HEK293 (cell line): ENCODE measurements around the gene LCN9.

Source experiments
- CTCF ChIA-PET: fragments of 350-600 bp; formaldehyde crosslinking; extraction: SDS; loops from one replicate; lab custom pipeline; 2021; ENCODE audit warnings: antibody characterized with exemption; lab: Yijun Ruan, JAX
- POLR2A ChIA-PET: fragments of 300-600 bp; formaldehyde crosslinking; extraction: SDS; loops from one replicate; lab custom pipeline; 2020; ENCODE audit warnings: antibody characterized with exemption, inconsistent platforms; lab: Yijun Ruan, JAX
- H3K27ac ChIP-seq: fragments of 200-500 bp; sonication (Bioruptor generic); 2 replicates; pipeline ENCODE4 v1.5.1; 2014; ENCODE audit warnings: low read depth, low read length, control low read depth, inconsistent platforms; ENCODE audit errors: extremely low read depth
- H3K36me3 ChIP-seq, 2 experiments: fragments of 200-500 bp in 1 of 2; sonication (Bioruptor generic) in 1 of 2; 1 replicate in 1 of 2; 2 replicates in 1 of 2; pipeline ENCODE4 v1.5.1; 2014 to 2017; ENCODE audit warnings: inconsistent platforms in 2 of 2, low read length in 2 of 2; ENCODE audit not compliant: control insufficient read depth in 2 of 2, insufficient read depth in 1 of 2
- H3K4me1 ChIP-seq: fragments of 200-500 bp; sonication (Bioruptor generic); 2 replicates; pipeline ENCODE4 v1.5.1; 2014; ENCODE audit warnings: mild to moderate bottlenecking, low read length, inconsistent platforms; ENCODE audit not compliant: control insufficient read depth, insufficient read depth
- H3K4me3 ChIP-seq: 2 replicates; pipeline ENCODE4 v1.5.1; 2011; ENCODE audit warnings: low read depth, mild to moderate bottlenecking, control low read depth, low read length, moderate library complexity
- H3K9me3 ChIP-seq: fragments of 200-500 bp; sonication (Bioruptor generic); 2 replicates; pipeline ENCODE4 v1.5.1; 2014; ENCODE audit warnings: low read depth, low read length, inconsistent platforms; ENCODE audit not compliant: control insufficient read depth, insufficient read depth
- HOXD13 ChIP-seq: sonication (generic); formaldehyde crosslinking; IDR thresholded peaks from 2 replicates; pipeline ENCODE4 v1.8.0; 2022; ENCODE audit warnings: missing genetic modification reagents, borderline replicate concordance
- KLF8 ChIP-seq: fragments of 450-650 bp; formaldehyde crosslinking; IDR thresholded peaks from 2 replicates; pipeline ENCODE4 v1.5.1; 2016; ENCODE audit warnings: missing biosample characterization, missing genetic modification characterization
- REPIN1 ChIP-seq: fragments of 450-650 bp; formaldehyde crosslinking; IDR thresholded peaks from 2 replicates; pipeline ENCODE4 v1.5.1; 2017; ENCODE audit warnings: missing biosample characterization, missing genetic modification characterization, low read depth
- SCRT2 ChIP-seq: fragments of 450-650 bp; formaldehyde crosslinking; IDR thresholded peaks from 2 replicates; pipeline ENCODE4 v1.5.1; 2016; ENCODE audit warnings: missing biosample characterization, missing genetic modification characterization
- WT1 ChIP-seq: fragments of 450-650 bp; formaldehyde crosslinking; IDR thresholded peaks from 2 replicates; pipeline ENCODE4 v1.5.1; 2016; ENCODE audit warnings: missing biosample characterization, missing genetic modification characterization
- YY1 ChIP-seq: fragments of 450-650 bp; formaldehyde crosslinking; IDR thresholded peaks from 2 replicates; pipeline ENCODE4 v1.5.1; 2018; ENCODE audit warnings: missing biosample characterization, missing genetic modification characterization
- ZBTB48 ChIP-seq: fragments of 450-650 bp; formaldehyde crosslinking; IDR thresholded peaks from 2 replicates; pipeline ENCODE4 v1.5.1; 2016; ENCODE audit warnings: missing biosample characterization, missing genetic modification characterization
- ZNF121 ChIP-seq: fragments of 450-650 bp; formaldehyde crosslinking; IDR thresholded peaks from 2 replicates; pipeline ENCODE4 v1.5.1; 2016; ENCODE audit warnings: missing biosample characterization, missing genetic modification characterization
- ZNF184 ChIP-seq: fragments of 450-650 bp; IDR thresholded peaks from 2 replicates; pipeline ENCODE4 v1.5.1; 2018; ENCODE audit warnings: missing biosample characterization, mild to moderate bottlenecking, missing genetic modification characterization
- ZNF23 ChIP-seq: fragments of 450-650 bp; formaldehyde crosslinking; IDR thresholded peaks from 2 replicates; pipeline ENCODE4 v1.5.1; 2016; ENCODE audit warnings: missing biosample characterization, missing genetic modification characterization, borderline replicate concordance
- ZNF24 ChIP-seq: fragments of 450-650 bp; formaldehyde crosslinking; IDR thresholded peaks from 2 replicates; pipeline ENCODE4 v1.5.1; 2016; ENCODE audit warnings: missing biosample characterization, missing genetic modification characterization
- ZNF621 ChIP-seq: fragments of 450-650 bp; formaldehyde crosslinking; IDR thresholded peaks from 2 replicates; pipeline ENCODE4 v1.5.1; 2017; ENCODE audit warnings: missing biosample characterization, missing genetic modification characterization
- ZNF624 ChIP-seq: fragments of 450-650 bp; formaldehyde crosslinking; IDR thresholded peaks from 2 replicates; pipeline ENCODE4 v1.5.1; 2017; ENCODE audit warnings: missing biosample characterization, missing genetic modification characterization
- ZNF664 ChIP-seq: fragments of 450-650 bp; formaldehyde crosslinking; IDR thresholded peaks from 2 replicates; pipeline ENCODE4 v1.5.1; 2016; ENCODE audit warnings: missing biosample characterization, missing genetic modification characterization
- TF ChIP-seq, protein P1 (sequence below): fragments of 450-650 bp; formaldehyde crosslinking; IDR thresholded peaks from 2 replicates; pipeline ENCODE4 v1.5.1; 2016; ENCODE audit warnings: missing biosample characterization, missing genetic modification characterization, borderline replicate concordance
- TF ChIP-seq, protein P2 (sequence below): fragments of 450-650 bp; formaldehyde crosslinking; IDR thresholded peaks from 2 replicates; pipeline ENCODE4 v1.5.1; 2016; ENCODE audit warnings: missing biosample characterization, missing genetic modification characterization
- TF ChIP-seq, protein P3 (sequence below): fragments of 450-650 bp; formaldehyde crosslinking; IDR thresholded peaks from 2 replicates; pipeline ENCODE4 v1.5.1; 2016; ENCODE audit warnings: missing biosample characterization, missing genetic modification characterization, low read depth
- TF ChIP-seq, protein P4 (sequence below): fragments of 450-650 bp; formaldehyde crosslinking; optimal IDR thresholded peaks from 2 replicates; pipeline ENCODE3; 2016; ENCODE audit warnings: missing biosample characterization, mild to moderate bottlenecking, missing genetic modification characterization

Gene LCN9

DNA sequence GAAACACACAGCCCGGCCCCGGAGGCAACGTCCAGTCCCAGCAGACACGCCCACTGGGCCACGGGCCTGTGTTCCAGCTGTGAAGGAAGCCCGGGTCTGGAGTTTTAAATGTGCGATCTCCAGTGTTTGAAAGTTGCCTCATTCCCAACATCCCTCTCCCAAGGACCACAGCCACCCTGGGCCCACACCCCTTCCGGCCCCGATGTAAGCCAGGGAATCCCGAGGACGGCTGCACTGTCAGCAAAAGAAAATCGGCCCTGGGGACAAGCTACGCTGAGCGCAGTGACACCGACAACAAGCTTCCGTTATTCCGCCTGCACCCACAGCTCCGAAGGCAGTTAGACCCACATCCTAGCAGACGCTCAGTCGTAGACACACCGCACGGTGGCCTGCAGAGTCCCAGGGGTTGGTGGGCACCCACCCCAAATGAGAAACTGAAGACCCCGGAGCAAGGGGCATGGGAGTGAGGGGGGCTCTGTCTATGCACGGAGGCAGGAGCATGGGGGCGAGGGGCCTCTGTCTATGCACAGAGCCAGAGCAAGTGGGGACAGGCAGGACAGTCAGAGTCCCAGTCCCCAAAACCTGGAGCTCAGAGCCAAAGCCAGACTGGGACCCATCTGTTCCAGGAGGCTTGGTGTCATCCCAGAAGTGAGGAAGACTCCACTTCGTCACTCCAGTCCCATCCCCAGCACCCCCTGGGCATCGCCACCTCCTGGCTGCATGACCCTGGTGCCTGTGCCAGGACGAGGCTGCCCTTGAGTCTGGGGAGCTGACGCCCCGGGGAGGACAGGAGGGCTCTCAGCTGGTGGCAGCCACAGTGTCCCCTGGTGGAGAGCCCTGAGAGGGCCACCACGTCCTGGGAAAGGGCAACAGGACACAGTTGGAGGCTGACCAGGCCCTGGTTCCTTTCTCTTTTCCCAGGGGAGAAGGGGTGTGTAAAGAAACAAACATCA, 47.2 kb upstream of the LCN9 start (continued):
- TF ChIP-seq KLF8 (tag by site-specific recombination) (no peak), ZBTB48 (no peak)
- TF ChIP-seq, protein P1, sequence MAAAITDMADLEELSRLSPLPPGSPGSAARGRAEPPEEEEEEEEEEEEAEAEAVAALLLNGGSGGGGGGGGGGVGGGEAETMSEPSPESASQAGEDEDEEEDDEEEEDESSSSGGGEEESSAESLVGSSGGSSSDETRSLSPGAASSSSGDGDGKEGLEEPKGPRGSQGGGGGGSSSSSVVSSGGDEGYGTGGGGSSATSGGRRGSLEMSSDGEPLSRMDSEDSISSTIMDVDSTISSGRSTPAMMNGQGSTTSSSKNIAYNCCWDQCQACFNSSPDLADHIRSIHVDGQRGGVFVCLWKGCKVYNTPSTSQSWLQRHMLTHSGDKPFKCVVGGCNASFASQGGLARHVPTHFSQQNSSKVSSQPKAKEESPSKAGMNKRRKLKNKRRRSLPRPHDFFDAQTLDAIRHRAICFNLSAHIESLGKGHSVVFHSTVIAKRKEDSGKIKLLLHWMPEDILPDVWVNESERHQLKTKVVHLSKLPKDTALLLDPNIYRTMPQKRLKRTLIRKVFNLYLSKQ (tag by site-specific recombination): no peak

DNA sequence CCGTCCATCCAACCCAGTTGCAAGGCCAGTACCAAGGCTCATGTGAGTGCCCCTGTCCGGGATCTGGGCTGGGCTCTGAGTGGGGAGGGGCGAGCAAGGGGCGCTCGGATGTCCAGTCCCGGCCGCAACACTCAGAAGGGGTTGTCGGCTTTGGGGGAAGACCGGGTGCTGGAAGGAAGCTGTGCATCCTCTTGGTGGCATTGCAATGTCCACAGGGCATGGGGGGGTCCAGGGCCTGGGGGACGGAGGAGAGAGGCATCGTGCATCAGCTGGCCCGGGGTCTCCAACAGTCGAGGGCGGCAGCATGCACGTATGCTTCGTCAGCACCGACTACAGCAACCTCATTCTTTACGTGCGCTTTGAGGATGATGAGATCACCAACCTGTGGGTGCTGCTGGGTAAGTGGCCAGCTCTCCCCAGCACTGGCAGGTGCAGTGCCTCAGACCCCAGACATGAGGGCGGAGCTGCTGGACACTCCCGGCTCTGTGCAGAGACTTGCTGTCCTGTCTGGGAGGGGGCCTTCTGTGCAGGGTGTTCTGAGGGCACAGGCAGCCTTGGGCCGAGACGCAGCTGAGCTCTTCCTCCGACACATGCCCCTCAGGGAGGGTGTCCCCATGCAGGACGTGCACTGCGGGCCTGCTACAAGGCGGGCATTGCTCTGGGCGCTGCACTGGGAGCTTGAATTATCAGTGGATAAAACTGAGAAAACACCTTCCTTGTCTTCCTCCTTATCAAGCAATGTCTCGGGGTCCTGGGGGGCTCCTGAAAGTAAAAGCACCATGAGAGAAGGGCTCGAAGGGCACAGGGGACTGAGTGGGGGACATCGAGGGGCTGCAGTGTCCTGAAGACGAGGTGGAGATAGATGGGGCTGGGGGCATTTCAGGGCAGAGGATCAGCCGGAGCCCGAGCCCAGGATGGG, 46.2 kb upstream of the LCN9 start:
- POLR2A ChIA-PET: no interaction called here
- TF ChIP-seq ZNF621 (tag by site-specific recombination) (no peak), SCRT2 (tag by site-specific recombination) (peak; percentile 53)
- TF ChIP-seq, all 188 proteins: peak for 1
- H3K36me3 ChIP-seq: no peaks in the 10 kb centered on the region
- H3K27ac ChIP-seq: no peak overlapping the region
- no peaks in the 10 kb centered on the region for H3K4me1 ChIP-seq
- no peaks in the 10 kb centered on the region for H3K9me3 ChIP-seq
- no peak overlapping the region for H3K4me3 ChIP-seq
- CTCF ChIA-PET: interaction anchor here (0.7 to 2.9 kb wide), 5 partner anchors 14 to 783 kb away, joined by 3 to 10 read pairs (median 4); no protein-coding TSS in a partner anchor

DNA sequence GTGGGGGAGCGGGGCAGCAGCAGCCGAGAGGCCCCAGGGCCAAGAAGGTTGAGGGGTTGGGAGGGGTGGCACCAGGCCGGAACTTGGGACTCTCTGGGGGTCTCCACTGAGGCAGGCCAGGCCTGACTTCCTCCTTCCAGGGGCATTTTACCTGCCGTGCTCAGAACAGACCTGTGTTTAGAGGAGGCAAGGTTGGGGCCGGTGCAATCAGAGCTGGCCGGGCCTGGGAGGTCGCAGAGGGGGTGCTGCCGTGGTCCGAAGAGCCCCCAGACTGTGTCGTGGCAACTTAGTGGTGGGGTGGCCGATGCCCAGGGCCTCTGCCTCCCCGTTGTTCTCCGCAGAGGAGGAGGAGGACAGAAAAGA, 45.6 kb upstream of the LCN9 start:
- no peaks in the 10 kb centered on the region for H3K36me3 ChIP-seq
- TF ChIP-seq ZNF23 (tag by site-specific recombination) (no peak), ZNF624 (tag by site-specific recombination) (no peak), WT1 (no peak), ZNF121 (tag by site-specific recombination) (no peak)
- TF ChIP-seq, protein P2, sequence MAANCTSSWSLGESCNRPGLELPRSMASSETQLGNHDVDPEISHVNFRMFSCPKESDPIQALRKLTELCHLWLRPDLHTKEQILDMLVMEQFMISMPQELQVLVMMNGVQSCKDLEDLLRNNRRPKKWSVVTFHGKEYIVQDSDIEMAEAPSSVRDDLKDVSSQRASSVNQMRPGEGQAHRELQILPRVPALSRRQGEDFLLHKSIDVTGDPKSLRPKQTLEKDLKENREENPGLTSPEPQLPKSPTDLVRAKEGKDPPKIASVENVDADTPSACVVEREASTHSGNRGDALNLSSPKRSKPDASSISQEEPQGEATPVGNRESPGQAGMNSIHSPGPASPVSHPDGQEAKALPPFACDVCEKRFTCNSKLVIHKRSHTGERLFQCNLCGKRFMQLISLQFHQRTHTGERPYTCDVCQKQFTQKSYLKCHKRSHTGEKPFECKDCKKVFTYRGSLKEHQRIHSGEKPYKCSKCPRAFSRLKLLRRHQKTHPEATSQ (tag by site-specific recombination): no peak
- TF ChIP-seq, protein P3, sequence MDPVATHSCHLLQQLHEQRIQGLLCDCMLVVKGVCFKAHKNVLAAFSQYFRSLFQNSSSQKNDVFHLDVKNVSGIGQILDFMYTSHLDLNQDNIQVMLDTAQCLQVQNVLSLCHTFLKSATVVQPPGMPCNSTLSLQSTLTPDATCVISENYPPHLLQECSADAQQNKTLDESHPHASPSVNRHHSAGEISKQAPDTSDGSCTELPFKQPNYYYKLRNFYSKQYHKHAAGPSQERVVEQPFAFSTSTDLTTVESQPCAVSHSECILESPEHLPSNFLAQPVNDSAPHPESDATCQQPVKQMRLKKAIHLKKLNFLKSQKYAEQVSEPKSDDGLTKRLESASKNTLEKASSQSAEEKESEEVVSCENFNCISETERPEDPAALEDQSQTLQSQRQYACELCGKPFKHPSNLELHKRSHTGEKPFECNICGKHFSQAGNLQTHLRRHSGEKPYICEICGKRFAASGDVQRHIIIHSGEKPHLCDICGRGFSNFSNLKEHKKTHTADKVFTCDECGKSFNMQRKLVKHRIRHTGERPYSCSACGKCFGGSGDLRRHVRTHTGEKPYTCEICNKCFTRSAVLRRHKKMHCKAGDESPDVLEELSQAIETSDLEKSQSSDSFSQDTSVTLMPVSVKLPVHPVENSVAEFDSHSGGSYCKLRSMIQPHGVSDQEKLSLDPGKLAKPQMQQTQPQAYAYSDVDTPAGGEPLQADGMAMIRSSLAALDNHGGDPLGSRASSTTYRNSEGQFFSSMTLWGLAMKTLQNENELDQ (tag by site-specific recombination): no peak
- H3K27ac ChIP-seq: no peak overlapping the region
- H3K4me3 ChIP-seq: no peak overlapping the region
- no peaks in the 10 kb centered on the region for H3K9me3 ChIP-seq
- H3K4me1 ChIP-seq: no peaks in the 10 kb centered on the region
- ChIA-PET CTCF (interaction anchor here (2.9 kb wide), 1 partner anchor 15 kb away, joined by 10 read pairs; no protein-coding TSS in a partner anchor), POLR2A (no interaction called here)

DNA sequence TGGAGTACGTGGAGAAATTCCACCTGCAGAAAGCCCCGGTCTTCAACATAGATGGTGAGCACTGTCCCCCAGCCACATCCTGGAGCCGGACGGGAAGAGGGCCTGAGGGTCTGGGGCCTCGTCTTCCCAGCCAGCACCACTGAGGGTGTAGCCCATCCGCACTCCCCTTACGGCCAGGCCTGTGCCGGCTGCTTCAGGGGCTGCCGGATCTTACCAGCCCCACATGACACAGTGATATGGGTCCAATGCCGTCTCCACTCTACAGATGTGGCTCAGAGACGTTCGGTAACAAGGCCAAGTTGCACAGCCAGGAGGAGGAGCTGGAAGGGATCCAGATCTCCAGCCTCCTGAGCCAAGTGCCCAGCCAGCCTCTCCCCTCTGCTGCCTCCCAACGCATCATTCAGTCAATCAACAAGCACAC, 45.1 kb upstream of the LCN9 start:
- TF ChIP-seq ZNF664 (tag by site-specific recombination) (no peak), YY1 (no peak), HOXD13 (no peak), ZNF24 (no peak), ZNF184 (no peak), REPIN1 (tag by site-specific recombination) (no peak)
- TF ChIP-seq, protein P4, sequence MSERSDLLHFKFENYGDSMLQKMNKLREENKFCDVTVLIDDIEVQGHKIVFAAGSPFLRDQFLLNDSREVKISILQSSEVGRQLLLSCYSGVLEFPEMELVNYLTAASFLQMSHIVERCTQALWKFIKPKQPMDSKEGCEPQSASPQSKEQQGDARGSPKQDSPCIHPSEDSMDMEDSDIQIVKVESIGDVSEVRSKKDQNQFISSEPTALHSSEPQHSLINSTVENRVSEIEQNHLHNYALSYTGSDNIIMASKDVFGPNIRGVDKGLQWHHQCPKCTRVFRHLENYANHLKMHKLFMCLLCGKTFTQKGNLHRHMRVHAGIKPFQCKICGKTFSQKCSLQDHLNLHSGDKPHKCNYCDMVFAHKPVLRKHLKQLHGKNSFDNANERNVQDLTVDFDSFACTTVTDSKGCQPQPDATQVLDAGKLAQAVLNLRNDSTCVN (tag by site-specific recombination): no peak
- H3K4me3 ChIP-seq: no peak overlapping the region
- no peaks in the 10 kb centered on the region for H3K4me1 ChIP-seq
- ChIA-PET CTCF (no interaction called here), POLR2A (no interaction called here)
- H3K27ac ChIP-seq: no peak overlapping the region
- no peaks in the 10 kb centered on the region for H3K36me3 ChIP-seq
- no peaks in the 10 kb centered on the region for H3K9me3 ChIP-seq
